IMR-90 (cell line): ENCODE results near the gene SIGLEC7. TPM values are rescaled to one million over a fixed set of nuclear protein-coding genes. Genes with fewer than 3 reads are reported as not detected.

Experiments
- ATAC-seq: fragments of 200-7000 bp; cut with Tn5 transposase; 2 replicates; pipeline ENCODE4 v1.9.1; 2020; ENCODE audit warnings: low read depth, mild to moderate bottlenecking, moderate library complexity
- BruUV-seq: library from RNA; stranded (reverse); fragments of 400-500 nt; replicated peaks from 2 replicates; lab custom pipeline; 2021; lab: Mats Ljungman, UMichigan
- CTCF ChIA-PET: fragments of 300-600 bp; formaldehyde crosslinking; extraction: SDS; loops from one replicate; lab custom pipeline; 2021; ENCODE audit warnings: antibody characterized with exemption; lab: Yijun Ruan, JAX
- POLR2A ChIA-PET: fragments of 300-600 bp; sonication (Branson Sonifier 250); formaldehyde crosslinking; loops from one replicate; lab custom pipeline; 2022; ENCODE audit warnings: antibody characterized with exemption; ENCODE audit not compliant: unreplicated experiment; lab: Charles Lee
- DNase-seq: peaks from one replicate; pipeline ENCODE4 v3.0.0; 2013
- H2AFZ ChIP-seq: replicated peaks from 2 replicates; pipeline ENCODE3; 2013; ENCODE audit warnings: low read length, mild to moderate bottlenecking; ENCODE audit not compliant: poor library complexity
- H2AK5ac ChIP-seq: 2 replicates; pipeline ENCODE4 v1.6.1; 2013; ENCODE audit warnings: low read depth, low read length, inconsistent platforms
- H2AK9ac ChIP-seq: replicated peaks from 2 replicates; pipeline ENCODE3; 2013; ENCODE audit warnings: mild to moderate bottlenecking, low read depth, low read length, moderate library complexity; ENCODE audit not compliant: poor library complexity
- H2BK120ac ChIP-seq: 2 replicates; pipeline ENCODE4 v1.6.1; 2013; ENCODE audit warnings: low read depth, low read length, inconsistent platforms
- H2BK15ac ChIP-seq: 3 replicates; pipeline ENCODE4 v1.6.1; 2013; ENCODE audit warnings: low read depth, low read length, inconsistent platforms
- H2BK20ac ChIP-seq: 2 replicates; pipeline ENCODE4 v1.6.1; 2013; ENCODE audit warnings: low read depth, mild to moderate bottlenecking, inconsistent platforms, low read length, moderate library complexity
- H2BK5ac ChIP-seq: 2 replicates; pipeline ENCODE4 v1.6.1; 2013; ENCODE audit warnings: mild to moderate bottlenecking, low read depth, low read length, inconsistent platforms; ENCODE audit not compliant: poor library complexity, severe bottlenecking
- H3K14ac ChIP-seq: replicated peaks from 2 replicates; pipeline ENCODE4 v1.6.1; 2013; ENCODE audit warnings: low read depth, low read length, inconsistent platforms
- H3K18ac ChIP-seq: 2 replicates; pipeline ENCODE4 v1.6.1; 2013; ENCODE audit warnings: low read depth, low read length, control low read depth
- H3K23ac ChIP-seq: 2 replicates; pipeline ENCODE4 v1.6.1; 2013; ENCODE audit warnings: low read depth, low read length, inconsistent platforms
- H3K27ac ChIP-seq: 2 replicates; pipeline ENCODE4 v1.5.1; 2013; ENCODE audit warnings: mild to moderate bottlenecking, control low read depth, low read length; ENCODE audit not compliant: insufficient read depth
- H3K27me3 ChIP-seq: 2 replicates; pipeline ENCODE4 v1.6.1; 2013; ENCODE audit warnings: low read length; ENCODE audit not compliant: control insufficient read depth, insufficient read depth
- H3K36me3 ChIP-seq: 2 replicates; pipeline ENCODE4 v1.6.1; 2013; ENCODE audit warnings: low read length, mixed read lengths; ENCODE audit not compliant: control insufficient read depth, insufficient read depth
- H3K4ac ChIP-seq: 2 replicates; pipeline ENCODE4 v1.6.1; 2013; ENCODE audit warnings: low read depth, low read length, inconsistent platforms
- H3K4me1 ChIP-seq: 2 replicates; pipeline ENCODE4 v1.6.1; 2013; ENCODE audit warnings: low read length, mixed read lengths; ENCODE audit not compliant: control insufficient read depth, insufficient read depth
- H3K4me2 ChIP-seq: 2 replicates; pipeline ENCODE4 v1.6.1; 2013; ENCODE audit warnings: low read depth, mild to moderate bottlenecking, control low read depth, low read length, moderate library complexity
- H3K4me3 ChIP-seq: 2 replicates; pipeline ENCODE4 v1.5.1; 2013; ENCODE audit warnings: low read depth, mild to moderate bottlenecking, control low read depth, low read length, moderate library complexity; ENCODE audit not compliant: insufficient read depth
- H3K56ac ChIP-seq: 2 replicates; pipeline ENCODE4 v1.6.1; 2013; ENCODE audit warnings: low read length, inconsistent platforms; ENCODE audit not compliant: insufficient read depth; ENCODE audit errors: extremely low read depth
- H3K79me1 ChIP-seq, 2 experiments: 2 replicates each; pipeline ENCODE4 v1.6.1; 2013; ENCODE audit warnings: low read length in 2 of 2, inconsistent platforms in 1 of 2, low read depth in 1 of 2
- H3K9ac ChIP-seq: 2 replicates; pipeline ENCODE4 v1.6.1; 2013; ENCODE audit warnings: low read depth, low read length, control low read depth
- H3K9me1 ChIP-seq: 2 replicates; pipeline ENCODE4 v1.6.1; 2013; ENCODE audit warnings: low read length, inconsistent platforms; ENCODE audit not compliant: insufficient read depth
- H3K9me3 ChIP-seq: 2 replicates; pipeline ENCODE4 v1.6.1; 2013; ENCODE audit warnings: low read length; ENCODE audit not compliant: control insufficient read depth, insufficient read depth
- H4K20me1 ChIP-seq: 2 replicates; pipeline ENCODE4 v1.6.1; 2013; ENCODE audit warnings: low read length, inconsistent platforms; ENCODE audit not compliant: insufficient read depth
- H4K5ac ChIP-seq: 2 replicates; pipeline ENCODE4 v1.6.1; 2013; ENCODE audit warnings: mild to moderate bottlenecking, low read depth, low read length, control low read depth
- H4K8ac ChIP-seq, 2 experiments: 2 replicates each; pipeline ENCODE4 v1.6.1; 2013; ENCODE audit warnings: low read depth in 2 of 2, low read length in 2 of 2, control low read depth in 1 of 2, inconsistent platforms in 1 of 2
- H4K91ac ChIP-seq: 2 replicates; pipeline ENCODE4 v1.6.1; 2013; ENCODE audit warnings: low read depth, low read length, inconsistent platforms; ENCODE audit not compliant: insufficient read depth
- CEBPB ChIP-seq: IDR thresholded peaks from 2 replicates; pipeline ENCODE4 v1.6.1; 2012; ENCODE audit warnings: low read depth, low read length, improper control_type of control experiment
- FOS ChIP-seq: fragments of 150-350 bp; IDR thresholded peaks from 2 replicates; pipeline ENCODE4 v1.6.1; 2016; ENCODE audit warnings: low read depth, low read length
- MAZ ChIP-seq: IDR thresholded peaks from 2 replicates; pipeline ENCODE4 v1.6.1; 2012; ENCODE audit warnings: low read depth, mild to moderate bottlenecking, low read length, improper control_type of control experiment, moderate library complexity, borderline replicate concordance
- MXI1 ChIP-seq: IDR thresholded peaks from 2 replicates; pipeline ENCODE4 v1.6.1; 2012; ENCODE audit warnings: low read depth, mild to moderate bottlenecking, low read length, moderate library complexity, borderline replicate concordance
- NFE2L2 ChIP-seq: fragments of 150-350 bp; IDR thresholded peaks from 2 replicates; pipeline ENCODE4 v1.6.1; 2016; ENCODE audit warnings: low read depth, mild to moderate bottlenecking, low read length
- SMC3 ChIP-seq: fragments of 150-350 bp; IDR thresholded peaks from 2 replicates; pipeline ENCODE4 v1.6.1; 2016; ENCODE audit warnings: low read depth, mild to moderate bottlenecking, antibody characterized with exemption, low read length, moderate library complexity
- USF2 ChIP-seq: fragments of 150-350 bp; IDR thresholded peaks from 2 replicates; pipeline ENCODE4 v1.6.1; 2017; ENCODE audit warnings: mild to moderate bottlenecking, antibody characterized with exemption, low read length, low read depth
- WGBS, 2 experiments: methylation state at CpG; one replicate each; pipeline versions ENCODE4 v1.1.5 to v1.1.7; 2013; ENCODE audit warnings: missing lambda C conversion rate in 2 of 2; ENCODE audit not compliant: insufficient read length in 1 of 2; ENCODE audit errors: extremely low coverage in 2 of 2; 5-methylcytosine and 5-hydroxymethylcytosine counted together
- dilution Hi-C: fragments of 300-500 bp; cut with HindIII; formaldehyde crosslinking; loops from one replicate; pipeline ENCODE4 v1.14.3; 2018; ENCODE audit warnings: low sequenced_read_pairs; ENCODE audit not compliant: unreplicated experiment
- in situ Hi-C: fragments of 300-500 bp; cut with MboI; formaldehyde crosslinking; loops from 3 replicates; pipeline ENCODE4 v1.14.3; 2019; ENCODE audit warnings: low sequenced_read_pairs, inconsistent platforms, mixed read lengths
- intact Hi-C: fragments of 100-400 bp; cut with micrococcal nuclease; formaldehyde crosslinking; loops from 2 replicates; pipeline ENCODE4 v1.10.0; 2022
- polyA plus RNA-seq, 3 experiments: library from polyadenylated mRNA; depleted of rRNA; stranded (reverse); fragments of >200 nt; gene quantifications; 2 replicates each; pipeline ENCODE4 v1.2.3, GENCODE V29; 2012; ENCODE audit warnings: low replicate concordance in 1 of 3
- total RNA-seq: library from RNA; depleted of rRNA; stranded (reverse); fragments of >200 nt; gene quantifications from 2 replicates; pipeline ENCODE4 v1.2.3, GENCODE V29; 2012

The SIGLEC7 gene
- total and polyA plus RNA-seq, 2 of the 4 experiments (the other 2 are of a cell fraction) = not detected

- no CpG with 5 or more reads among the region's 9 CpGs for WGBS, 2 experiments
These were observed 4.2 kb upstream of the SIGLEC7 start for GRCh38 chr19:51137792-51138425.

More at GRCh38 chr19:51137792-51138425, 4.2 kb upstream of the SIGLEC7 start:
- Histone ChIP-seq H3K14ac (no peak overlapping the region), H3K4me2 (no peak overlapping the region), H2BK120ac (no peak overlapping the region), H3K56ac (no peak overlapping the region), H3K9me1 (no peaks in the 10 kb centered on the region), H2AK5ac (no peak overlapping the region), H3K9me3 (no peaks in the 10 kb centered on the region), H2AK9ac (no peak overlapping the region), H3K9ac (no peak overlapping the region), H4K91ac (no peak overlapping the region), H3K23ac (no peak overlapping the region), H3K27ac (no peak overlapping the region), H3K18ac (no peak overlapping the region), H2BK20ac (no peak overlapping the region), H3K36me3 (no peaks in the 10 kb centered on the region), H3K4me1 (no peaks in the 10 kb centered on the region), H4K5ac (no peak overlapping the region), H3K4me3 (no peak overlapping the region), H3K4ac (no peak overlapping the region), H2BK5ac (no peak overlapping the region), H3K79me1 (no peaks in the 10 kb centered on the region), H4K20me1 (no peaks in the 10 kb centered on the region), H4K8ac (no peak overlapping the region), H2BK15ac (no peak overlapping the region), H3K27me3 (peaks cover 7% of the 10 kb centered on the region), H2AFZ (no peak overlapping the region)
- ChIA-PET POLR2A (no interaction called here), CTCF (no interaction called here)
- DNase-seq = no peak
- ATAC-seq = no peak
- intact Hi-C loops = no loop called here
- no TSS peak for BruUV-seq
- in situ Hi-C loops = no loop called here
- TF ChIP-seq SMC3 = no peak
- no peak for TF ChIP-seq USF2
- TF ChIP-seq MAZ = no peak
- TF ChIP-seq CEBPB = no peak
- no peak for TF ChIP-seq FOS
- TF ChIP-seq NFE2L2 = no peak
- TF ChIP-seq MXI1 = no peak
- dilution Hi-C loops = no loop called here
